Fibroblast of skin of back (primary cell): ENCODE data around the gene RBM20.

Source experiments
- DNase-seq: peaks from one replicate; pipeline ENCODE4 v3.0.0-alpha.2; 2013

RBM20 gene

DNA sequence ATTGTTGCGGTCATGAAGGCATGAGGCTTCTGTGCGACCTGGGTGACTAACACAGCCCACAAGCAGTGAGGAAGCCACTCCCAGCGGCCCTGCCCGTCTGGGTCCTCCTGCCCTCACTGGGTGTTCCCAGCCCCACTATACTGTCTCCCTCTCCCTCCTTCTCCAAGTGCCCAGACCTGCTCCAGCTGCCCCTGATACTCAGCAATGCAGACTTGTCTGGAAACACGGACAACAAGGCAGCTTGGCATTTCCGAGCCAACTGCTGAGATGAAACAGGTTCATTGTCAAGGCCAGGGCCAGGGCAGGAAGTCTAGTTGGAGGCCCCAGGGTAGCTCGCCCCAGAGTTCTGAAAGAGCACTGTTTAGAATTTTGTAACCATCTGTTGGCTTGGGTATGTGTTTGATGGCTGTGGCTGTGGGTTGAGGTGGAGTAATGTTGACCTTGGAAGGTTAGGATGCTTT, 95.7 kb downstream of the RBM20 start:
- DNase-seq, result no peak

DNA sequence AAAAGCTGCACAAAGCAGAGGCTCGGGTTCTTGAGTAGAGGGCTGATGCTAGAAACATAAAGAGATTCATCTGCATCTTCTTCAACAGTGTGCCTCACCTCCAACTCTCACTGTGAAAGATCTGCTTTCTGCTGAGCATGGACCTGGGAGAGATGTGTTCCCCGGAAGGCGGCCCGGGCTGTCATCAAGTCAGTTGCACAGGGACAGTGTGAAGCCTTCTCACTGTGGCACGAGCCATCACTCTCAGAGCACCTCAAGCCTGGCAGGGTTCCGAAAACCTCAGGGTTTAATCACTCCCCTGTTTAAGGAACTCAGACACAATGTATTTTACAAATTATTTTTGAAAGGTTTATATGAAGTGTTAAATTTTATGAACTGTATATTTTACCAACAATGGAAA, 98.7 kb downstream of the RBM20 start:
- DNase-seq, result no peak

DNA sequence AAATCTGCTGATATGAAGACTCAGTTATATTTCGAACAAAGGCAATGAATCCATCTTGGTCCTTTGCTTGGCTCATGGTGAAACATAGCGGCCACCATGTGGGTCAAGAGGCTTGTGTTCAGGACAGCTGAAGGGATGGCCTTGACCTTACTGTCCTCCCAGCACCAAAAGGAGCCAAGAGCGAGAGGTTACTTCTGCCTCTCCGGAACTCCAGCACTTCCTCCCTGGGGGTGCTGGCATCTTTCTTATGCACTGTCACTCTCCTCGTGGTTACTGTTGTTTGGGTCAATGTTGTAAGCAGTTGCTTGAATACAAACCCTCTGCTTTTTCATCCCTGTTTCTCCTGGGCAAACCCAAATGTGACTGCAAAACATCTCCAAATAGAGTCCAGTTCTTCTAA, 100.6 kb downstream of the RBM20 start:
- no peak for DNase-seq

GRCh38 chr10:110746254-110746826, 102.2 kb downstream of the RBM20 start:
- peak; percentile 53 for DNase-seq

- DNase-seq, result no peak
Observed at GRCh38 chr10:110746969-110747608, 103.0 kb downstream of the RBM20 start.

DNA sequence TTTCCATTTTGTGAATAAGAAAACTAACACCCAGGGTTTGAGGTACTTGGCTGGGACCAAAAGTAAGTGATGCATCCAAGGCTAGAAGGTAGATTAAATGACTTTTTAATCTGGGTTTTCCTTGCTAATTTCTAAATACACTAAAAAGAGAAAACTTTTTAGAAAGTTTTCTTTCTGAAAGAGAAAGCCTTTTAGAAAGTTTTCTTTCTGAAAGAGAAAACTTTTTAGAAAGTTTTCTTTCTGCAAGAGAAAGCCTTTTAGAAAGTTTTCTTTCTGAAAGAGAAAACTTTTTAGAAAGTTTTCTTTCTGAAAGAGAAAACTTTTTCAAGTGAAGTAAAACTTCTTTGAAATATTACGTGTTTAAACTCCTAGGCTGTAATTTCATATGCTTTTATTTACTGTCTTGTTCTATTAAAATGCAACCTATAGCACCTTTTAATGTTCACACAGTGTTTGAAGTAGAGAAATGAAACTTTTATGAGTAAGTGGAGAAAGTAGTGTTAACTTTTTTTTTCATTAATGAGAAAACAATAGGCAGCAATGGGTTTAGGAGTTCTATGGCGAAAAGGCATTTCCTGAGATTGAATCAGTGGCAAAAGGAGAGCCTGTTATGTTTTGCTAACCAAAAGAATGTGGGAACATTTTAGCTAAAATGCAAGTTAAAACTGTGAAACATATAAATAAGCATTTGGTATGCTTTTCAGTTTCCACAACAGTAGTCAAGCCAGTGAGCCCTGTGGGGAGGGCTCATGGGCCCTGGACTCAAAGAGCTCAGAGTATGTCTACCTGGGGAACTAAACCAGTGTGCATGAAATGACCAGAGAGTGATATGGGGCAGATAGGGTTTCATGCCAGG, 103.7 kb downstream of the RBM20 start:
- peak; percentile 69 for DNase-seq

DNA sequence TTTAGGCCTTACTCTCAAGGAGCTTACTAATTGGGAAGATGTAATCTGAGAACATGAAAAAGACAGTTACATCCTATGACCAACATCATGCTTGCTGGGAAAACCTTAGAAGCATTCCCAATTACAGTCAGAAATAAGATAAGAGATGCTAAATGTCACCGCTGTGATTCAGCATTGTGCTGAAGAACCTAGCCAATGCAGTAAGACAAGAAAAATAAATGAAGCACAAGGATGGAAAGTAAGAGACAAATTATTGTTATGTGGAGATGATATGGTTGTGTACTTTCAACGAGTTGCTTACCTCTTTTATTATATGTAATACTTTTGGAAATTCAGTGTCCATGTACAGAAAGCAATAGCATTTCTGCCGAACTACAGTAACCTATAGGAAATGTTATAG, 104.8 kb downstream of the RBM20 start:
- DNase-seq, result no peak

GRCh38 chr10:110750931-110751330, 106.8 kb downstream of the RBM20 start:
- no peak for DNase-seq

GRCh38 chr10:110751850-110752249, 107.7 kb downstream of the RBM20 start:
- no peak for DNase-seq

- DNase-seq, result no peak
Observed at GRCh38 chr10:110753462-110753861, 109.3 kb downstream of the RBM20 start.

GRCh38 chr10:110754375-110755105, 110.4 kb downstream of the RBM20 start:
- DNase-seq, result no peak

- no peak for DNase-seq
Observed at GRCh38 chr10:110755781-110756180, 111.6 kb downstream of the RBM20 start.

DNA sequence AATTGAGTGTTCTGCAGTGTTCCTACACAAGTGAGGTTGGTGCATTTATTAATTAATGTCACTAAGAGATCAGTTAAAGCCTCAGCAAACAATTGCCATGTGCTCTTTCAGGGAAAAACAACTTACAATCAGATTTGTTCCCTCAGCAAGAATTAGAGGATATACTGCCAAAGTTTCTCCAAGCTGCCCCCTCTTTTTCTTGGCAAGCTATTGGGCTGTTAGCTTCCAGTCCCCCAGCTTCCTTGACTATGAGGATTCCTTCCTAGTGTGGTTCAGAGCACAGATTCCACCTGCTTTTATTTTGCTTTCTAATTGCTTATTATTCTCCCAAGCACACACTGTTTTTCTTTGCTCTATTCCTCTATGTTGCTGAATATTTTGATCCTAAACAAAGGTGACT, 112.7 kb downstream of the RBM20 start:
- no peak for DNase-seq

GRCh38 chr10:110757586-110757985, 113.5 kb downstream of the RBM20 start:
- DNase-seq, result no peak

DNA sequence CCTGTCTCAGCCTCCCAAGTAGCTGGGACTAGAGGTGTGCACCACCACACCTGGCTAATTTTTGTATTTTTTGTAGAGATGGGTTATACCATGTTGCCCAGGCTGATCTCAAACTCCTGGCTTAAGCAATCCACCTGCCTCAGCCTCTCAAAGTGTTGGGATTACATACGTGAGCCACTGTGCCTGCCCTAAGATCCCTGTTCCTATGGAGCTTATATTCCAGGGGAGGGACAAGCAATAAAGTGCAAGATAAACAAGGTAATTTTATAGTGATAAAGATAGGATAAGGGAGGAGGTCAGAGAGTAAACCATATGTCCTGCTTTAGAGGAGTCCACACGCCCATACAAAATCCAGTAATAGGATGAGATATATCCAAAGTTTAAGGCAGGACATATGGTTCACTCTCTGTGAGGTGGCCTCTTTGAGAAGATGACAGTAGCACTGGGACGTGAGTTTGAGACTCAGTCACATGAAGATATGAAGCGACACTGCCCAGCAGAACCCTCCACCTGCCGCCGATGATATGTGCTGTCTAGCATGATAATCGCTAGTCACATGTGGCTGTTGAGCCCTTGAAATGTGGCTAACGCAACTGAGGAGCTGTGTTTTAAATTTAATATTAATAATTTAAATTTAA, 114.1 kb downstream of the RBM20 start:
- DNase-seq, result no peak

GRCh38 chr10:110758898-110759297, 114.8 kb downstream of the RBM20 start:
- DNase-seq, result peak; percentile 66

GRCh38 chr10:110759523-110759922, 115.4 kb downstream of the RBM20 start:
- no peak for DNase-seq

- DNase-seq, result no peak
Observed at GRCh38 chr10:110762109-110762848, 118.1 kb downstream of the RBM20 start.

- no peak for DNase-seq
Observed at GRCh38 chr10:110762849-110763211, 118.7 kb downstream of the RBM20 start.

DNA sequence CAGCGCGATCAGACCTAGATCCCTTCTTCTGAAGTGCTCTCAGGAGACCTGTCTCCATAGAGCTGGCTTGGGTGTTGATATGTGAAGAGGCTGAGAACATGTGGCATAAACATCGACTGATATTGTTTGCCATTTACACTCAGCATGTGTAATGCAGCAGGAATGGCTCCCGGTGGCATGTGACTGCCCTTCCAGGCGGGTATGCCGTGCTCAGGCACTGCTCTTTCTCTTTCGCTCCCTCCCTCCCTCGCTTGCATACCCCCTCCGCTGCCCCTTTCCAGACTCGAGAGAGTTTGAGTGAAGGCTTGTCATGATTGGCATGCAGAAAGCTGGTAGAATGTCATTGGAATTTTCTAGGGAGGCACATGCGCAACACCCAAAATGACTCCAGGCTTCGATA, 120.2 kb downstream of the RBM20 start:
- DNase-seq, result no peak

DNA sequence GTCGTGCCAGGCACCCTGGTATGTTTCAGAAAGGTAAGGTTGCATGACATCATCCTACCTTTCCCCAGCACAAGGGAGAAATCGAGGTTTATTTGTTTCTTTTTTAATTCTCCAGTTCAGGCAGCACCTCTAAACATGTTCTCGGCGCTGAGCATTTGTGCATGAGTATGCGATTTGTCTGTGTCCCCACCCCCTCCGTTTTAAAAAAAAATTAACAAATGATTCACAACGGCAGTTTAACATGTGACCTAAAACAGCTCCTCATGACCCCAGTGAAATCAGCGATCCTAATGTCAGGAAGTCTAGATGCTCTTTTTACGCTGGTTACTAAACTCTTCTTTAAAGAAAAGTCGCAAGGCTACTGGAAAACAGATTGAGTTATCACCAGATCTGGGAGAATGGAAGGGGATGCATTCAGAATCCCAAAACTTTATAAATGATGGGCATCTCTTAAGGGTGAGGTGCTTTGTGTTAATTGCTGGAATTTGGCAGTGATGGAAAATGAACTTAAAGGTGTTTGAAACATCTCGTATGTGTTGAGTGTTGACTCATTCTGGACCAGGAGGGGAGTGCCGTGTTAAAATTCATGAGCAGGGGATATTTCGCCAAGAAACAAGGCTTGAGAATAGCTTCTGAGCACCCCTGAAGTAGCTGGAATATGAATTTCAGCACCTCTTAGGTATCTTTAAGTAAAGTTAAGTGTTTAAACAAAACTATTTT, 120.8 kb downstream of the RBM20 start:
- no peak for DNase-seq
